CD4-positive, alpha-beta T cell treated with Interleukin-15 for 1 hour (primary cell): ENCODE results near the gene DUSP16.
A peak's percentile ranks its signal among the peaks of the same experiment; 100 is the strongest.

ENCODE experiments used
- DNase-seq: peaks from one replicate; pipeline ENCODE4 v3.0.0-alpha.2; 2020

DUSP16 gene

GRCh38 chr12:12519354-12519998, 43.2 kb downstream of the DUSP16 start:
- DNase-seq: no peak

DNA sequence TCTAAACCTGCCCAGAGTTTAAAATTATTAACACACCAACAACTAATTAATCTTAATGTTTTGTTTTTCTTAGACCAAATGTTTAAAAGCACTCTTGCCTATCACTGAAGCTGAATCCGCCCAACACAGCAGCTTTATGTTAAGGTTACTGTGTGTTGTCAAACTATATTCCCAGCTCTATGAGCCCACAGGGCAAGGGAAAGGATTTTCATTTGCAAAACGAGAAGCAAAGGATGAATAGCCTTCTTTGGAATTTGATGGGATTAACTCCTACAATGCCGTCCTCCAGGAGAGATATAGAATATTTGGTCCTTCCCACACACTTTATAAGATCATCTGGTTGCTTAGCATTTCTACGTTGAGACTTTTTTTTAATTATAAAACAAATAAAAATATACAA, 43.7 kb downstream of the DUSP16 start:
- DNase-seq: no peak

GRCh38 chr12:12518464-12518845, 44.2 kb downstream of the DUSP16 start:
- DNase-seq: no peak

DNA sequence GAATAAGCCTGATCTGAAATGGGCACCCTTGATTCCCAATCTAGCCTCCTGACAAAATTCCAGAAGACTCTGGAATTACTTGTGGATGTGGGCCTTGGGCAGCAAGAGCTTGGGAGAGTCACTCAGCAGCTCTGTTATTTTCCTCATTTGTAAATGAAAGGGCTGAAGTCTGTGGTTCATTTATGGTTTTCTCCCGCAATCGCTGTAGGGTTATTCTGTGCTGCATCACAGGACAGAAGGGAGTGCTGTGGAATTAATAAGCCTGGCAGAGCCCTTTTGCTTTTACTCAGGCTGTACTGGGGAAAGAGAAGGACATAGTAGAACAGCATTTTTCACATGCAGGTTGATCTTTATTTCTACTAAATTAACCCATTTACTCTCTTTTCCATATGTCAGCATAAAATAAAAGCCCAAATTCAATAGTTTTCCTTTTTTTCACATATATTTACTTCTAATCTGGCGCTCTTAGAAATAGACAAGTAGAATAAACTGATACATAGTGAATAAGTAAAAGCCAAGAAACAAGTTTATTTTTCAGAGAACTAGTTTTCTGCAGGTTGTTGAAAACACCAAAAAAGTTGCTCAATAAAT, 49.2 kb downstream of the DUSP16 start:
- no peak for DNase-seq

- DNase-seq: no peak
Measured at GRCh38 chr12:12511895-12512711, 50.6 kb downstream of the DUSP16 start.

DNA sequence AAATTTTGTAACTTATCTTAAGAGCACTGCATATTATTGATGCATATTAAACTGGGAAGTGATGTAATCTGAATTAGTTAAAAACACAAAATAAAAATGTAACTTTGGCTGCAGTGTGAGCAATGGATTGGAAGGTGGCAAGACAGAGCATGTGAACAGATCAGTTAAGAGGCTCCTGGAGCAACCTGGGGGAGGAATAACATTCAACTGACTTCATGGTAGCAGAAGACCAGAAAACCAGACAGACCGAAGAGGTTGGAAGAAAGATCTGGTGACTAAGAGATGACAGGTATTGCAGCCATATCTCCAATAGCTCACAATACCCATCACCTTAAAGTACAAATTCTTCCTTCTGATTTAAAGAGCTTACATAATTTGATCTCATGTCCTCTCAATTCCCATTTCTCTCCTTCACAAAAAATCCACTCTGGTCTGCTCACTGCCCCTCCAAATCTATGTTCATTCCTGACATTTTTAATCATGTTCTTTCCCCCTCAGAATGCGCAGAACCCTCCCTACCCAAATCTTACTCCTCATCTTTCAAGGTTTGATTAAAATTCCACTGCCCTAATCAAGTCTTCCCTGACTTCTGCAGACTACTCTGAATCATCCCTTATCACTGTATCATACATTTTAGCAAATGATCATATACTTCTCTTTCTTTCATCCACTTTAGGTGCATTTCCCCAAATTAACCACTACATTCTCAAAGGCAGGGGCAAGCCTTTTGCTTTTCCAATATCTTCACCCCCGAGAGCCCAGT, 51.5 kb downstream of the DUSP16 start:
- DNase-seq: no peak

DNA sequence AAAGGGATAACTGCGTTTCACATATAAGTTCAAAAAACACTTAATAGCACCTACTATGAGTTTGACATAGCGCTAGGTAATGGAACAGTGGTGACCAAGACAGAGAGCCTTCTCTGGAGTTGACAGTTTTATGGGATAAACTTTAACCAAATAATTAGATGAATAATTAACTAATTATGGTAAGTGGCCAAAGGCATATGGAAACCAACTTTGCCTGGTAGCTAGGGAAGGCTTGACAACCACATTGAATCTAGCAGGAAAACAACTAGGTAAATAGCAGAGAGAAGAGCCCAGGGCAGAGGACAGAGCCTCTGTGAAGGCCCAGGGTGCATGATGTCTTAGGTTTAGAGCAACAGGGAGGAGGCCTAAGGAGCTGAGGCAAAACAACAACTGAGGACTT, 52.1 kb downstream of the DUSP16 start:
- DNase-seq: no peak

- DNase-seq: no peak
Measured at GRCh38 chr12:12510141-12510540, 52.5 kb downstream of the DUSP16 start.

DNA sequence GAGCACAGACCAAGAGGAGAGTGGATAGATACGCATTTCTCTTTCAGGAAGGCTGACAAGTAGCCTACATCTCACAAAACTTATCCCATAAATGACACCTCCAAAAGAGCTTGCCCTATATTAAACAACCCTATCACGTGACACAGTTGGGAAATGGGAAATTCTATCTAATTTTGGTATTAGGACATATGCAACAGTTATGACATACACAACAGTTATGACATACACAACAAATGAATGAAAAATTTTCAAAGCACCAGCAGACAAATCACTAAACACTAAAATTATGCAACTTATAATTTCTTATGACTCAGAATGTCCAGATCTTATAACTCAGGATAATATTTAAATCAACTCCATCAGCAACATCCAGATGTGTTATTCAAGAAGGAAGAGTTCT, 54.1 kb downstream of the DUSP16 start:
- DNase-seq: no peak

DNA sequence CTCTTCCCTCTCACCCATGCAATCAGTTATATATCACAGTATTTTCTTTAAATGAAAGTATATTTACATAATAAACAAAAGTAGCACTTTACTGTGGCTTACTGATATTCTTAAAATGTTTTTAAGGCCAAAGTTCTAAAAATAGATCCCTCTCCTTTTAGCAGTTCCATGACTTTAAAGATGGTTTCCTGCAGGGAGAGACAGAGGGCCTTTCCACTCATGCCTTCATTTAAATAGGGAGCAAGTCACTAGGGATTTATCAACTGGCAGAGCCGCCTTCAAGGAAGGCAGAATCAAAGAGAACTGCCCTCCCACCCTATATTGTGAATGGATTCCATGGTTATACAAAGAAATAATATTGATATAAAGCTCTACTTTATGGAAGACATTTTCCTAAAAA, 55.5 kb downstream of the DUSP16 start:
- no peak for DNase-seq

- DNase-seq: no peak
Measured at GRCh38 chr12:12506496-12506890, 56.2 kb downstream of the DUSP16 start.

- no peak for DNase-seq
Measured at GRCh38 chr12:12505544-12506495, 56.8 kb downstream of the DUSP16 start.

- no peak for DNase-seq
Measured at GRCh38 chr12:12503384-12504078, 59.1 kb downstream of the DUSP16 start.

DNA sequence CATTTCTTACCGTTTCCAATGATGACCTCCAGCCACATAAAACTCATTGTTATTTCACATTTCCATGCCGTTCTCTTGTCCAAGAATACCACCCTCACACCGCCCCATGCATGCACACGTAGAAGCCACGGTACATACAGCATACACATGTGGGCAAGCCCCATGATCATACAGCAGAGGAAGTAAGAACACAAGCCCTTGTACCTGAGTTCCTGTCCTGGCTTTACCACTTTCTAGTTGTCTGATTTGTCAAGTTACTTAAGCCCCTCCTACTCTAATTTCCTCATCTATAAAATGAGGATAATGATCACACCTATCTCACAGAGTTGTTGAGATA, 59.9 kb downstream of the DUSP16 start:
- peak; percentile 19 for DNase-seq

GRCh38 chr12:12502130-12502814, 60.4 kb downstream of the DUSP16 start:
- peak; percentile 20 for DNase-seq

DNA sequence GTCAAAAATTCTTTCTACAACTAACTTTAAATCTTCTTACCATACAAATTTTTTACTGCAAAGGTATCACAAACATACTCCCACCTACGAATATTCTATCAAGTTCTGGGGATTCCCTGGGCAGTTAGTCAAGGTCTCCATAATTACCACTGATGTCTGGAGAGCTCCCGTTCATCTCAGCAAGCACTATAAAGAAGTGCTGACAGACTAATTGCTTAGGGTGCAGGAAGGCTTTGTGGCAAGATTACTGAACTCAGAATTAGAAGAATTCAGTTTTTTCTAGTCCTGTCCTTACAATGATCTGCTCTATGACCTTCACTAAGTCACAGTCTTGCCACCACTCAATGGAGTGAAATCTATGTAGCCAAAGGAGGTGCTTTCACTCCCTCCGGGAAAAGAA, 61.5 kb downstream of the DUSP16 start:
- no peak for DNase-seq

GRCh38 chr12:12499909-12500604, 62.6 kb downstream of the DUSP16 start:
- no peak for DNase-seq

DNA sequence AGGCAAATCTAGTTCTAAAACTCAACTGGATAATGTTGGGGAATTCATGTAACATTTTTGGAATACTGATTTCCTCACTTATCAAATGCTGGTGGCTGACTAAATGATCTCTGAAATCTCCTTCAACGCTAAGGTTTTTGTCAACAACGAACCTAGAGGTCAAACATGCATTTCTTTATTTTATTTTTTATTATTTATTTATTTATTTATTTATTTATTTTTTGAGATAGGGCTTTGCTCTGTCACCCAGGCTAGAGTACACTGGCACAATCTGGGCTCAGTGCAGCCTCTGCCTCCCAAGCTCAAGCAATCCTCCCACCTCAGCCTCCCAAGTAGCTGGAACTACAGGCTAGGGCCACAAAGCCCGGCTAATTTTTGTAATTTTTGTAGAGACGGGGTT, 64.5 kb downstream of the DUSP16 start:
- DNase-seq: no peak

- DNase-seq: no peak
Measured at GRCh38 chr12:12495536-12495935, 67.1 kb downstream of the DUSP16 start.

DNA sequence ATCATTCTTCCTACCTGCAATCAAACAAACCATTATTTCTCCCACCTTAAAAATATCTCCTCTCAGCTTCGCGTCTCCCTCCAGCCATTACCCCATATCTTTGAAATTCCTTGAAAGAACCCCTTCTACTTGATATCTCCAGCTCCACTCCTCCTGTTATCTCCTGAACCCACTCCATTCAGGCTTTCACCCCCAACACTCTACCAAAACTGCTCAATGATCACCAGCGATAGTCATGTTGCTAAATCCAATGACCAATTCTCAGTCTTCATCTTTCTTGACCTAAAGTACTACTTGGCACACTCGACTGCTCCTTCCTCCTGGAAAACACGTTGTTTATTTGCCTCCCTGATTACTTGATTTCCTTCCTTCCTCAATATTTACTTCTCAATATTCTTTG, 70.1 kb downstream of the DUSP16 start:
- DNase-seq: no peak

GRCh38 chr12:12491606-12492005, 71.1 kb downstream of the DUSP16 start:
- no peak for DNase-seq
